GM18498 (cell line): ENCODE results near the gene ELK3.

Experiments
- ATAC-seq: cut with Tn5 transposase; IDR thresholded peaks from one replicate; pipeline ENCODE4 v1.9.1; 2021; ENCODE audit warnings: mild to moderate bottlenecking, moderate library complexity; ENCODE audit not compliant: unreplicated experiment

ELK3 gene

GRCh38 chr12:96187956-96188355 lies 6.2 kb upstream of the ELK3 start:
- ATAC-seq = no peak

- no peak for ATAC-seq
Measured at GRCh38 chr12:96189781-96190180, 4.4 kb upstream of the ELK3 start.

GRCh38 chr12:96190413-96191108 lies 3.6 kb upstream of the ELK3 start:
- no peak for ATAC-seq

- no peak for ATAC-seq
Measured at GRCh38 chr12:96192926-96193573, 1.1 kb upstream of the ELK3 start.

- ATAC-seq = peak; percentile 4
Measured at GRCh38 chr12:96194576-96194889, 358 bp downstream of the ELK3 start.

- ATAC-seq = peak; percentile 70
Measured at GRCh38 chr12:96194971-96195844, 1.0 kb downstream of the ELK3 start.

GRCh38 chr12:96195845-96196451 lies 1.8 kb downstream of the ELK3 start:
- peak; percentile 5 for ATAC-seq

GRCh38 chr12:96196781-96197180 lies 2.6 kb downstream of the ELK3 start:
- no peak for ATAC-seq

GRCh38 chr12:96197503-96198272 lies 3.5 kb downstream of the ELK3 start:
- no peak for ATAC-seq

GRCh38 chr12:96198965-96199364 lies 4.8 kb downstream of the ELK3 start:
- no peak for ATAC-seq

GRCh38 chr12:96199464-96199863 lies 5.3 kb downstream of the ELK3 start:
- no peak for ATAC-seq

- no peak for ATAC-seq
Measured at GRCh38 chr12:96201272-96202227, 7.4 kb downstream of the ELK3 start.

GRCh38 chr12:96204381-96204780 lies 10.2 kb downstream of the ELK3 start:
- no peak for ATAC-seq

- no peak for ATAC-seq
Measured at GRCh38 chr12:96205908-96206307, 11.7 kb downstream of the ELK3 start.

- ATAC-seq = no peak
Measured at GRCh38 chr12:96206936-96207662, 12.9 kb downstream of the ELK3 start.

- ATAC-seq = no peak
Measured at GRCh38 chr12:96208346-96208745, 14.2 kb downstream of the ELK3 start.

- no peak for ATAC-seq
Measured at GRCh38 chr12:96208801-96209549, 14.8 kb downstream of the ELK3 start.

GRCh38 chr12:96210376-96211055 lies 16.3 kb downstream of the ELK3 start:
- no peak for ATAC-seq
